GM19324 (cell line): ENCODE measurements around the gene HIF3A.
"Not testable (repeated sequence)": the region's sequence is repeated elsewhere in the genome, so short reads cannot be mapped to it uniquely, and the experiment has no call there.

Experiments used
- ATAC-seq: cut with Tn5 transposase; IDR thresholded peaks from one replicate; pipeline ENCODE4 v1.9.1; 2021; ENCODE audit warnings: mild to moderate bottlenecking, moderate library complexity; ENCODE audit not compliant: unreplicated experiment, low FRiP score

The HIF3A gene

DNA sequence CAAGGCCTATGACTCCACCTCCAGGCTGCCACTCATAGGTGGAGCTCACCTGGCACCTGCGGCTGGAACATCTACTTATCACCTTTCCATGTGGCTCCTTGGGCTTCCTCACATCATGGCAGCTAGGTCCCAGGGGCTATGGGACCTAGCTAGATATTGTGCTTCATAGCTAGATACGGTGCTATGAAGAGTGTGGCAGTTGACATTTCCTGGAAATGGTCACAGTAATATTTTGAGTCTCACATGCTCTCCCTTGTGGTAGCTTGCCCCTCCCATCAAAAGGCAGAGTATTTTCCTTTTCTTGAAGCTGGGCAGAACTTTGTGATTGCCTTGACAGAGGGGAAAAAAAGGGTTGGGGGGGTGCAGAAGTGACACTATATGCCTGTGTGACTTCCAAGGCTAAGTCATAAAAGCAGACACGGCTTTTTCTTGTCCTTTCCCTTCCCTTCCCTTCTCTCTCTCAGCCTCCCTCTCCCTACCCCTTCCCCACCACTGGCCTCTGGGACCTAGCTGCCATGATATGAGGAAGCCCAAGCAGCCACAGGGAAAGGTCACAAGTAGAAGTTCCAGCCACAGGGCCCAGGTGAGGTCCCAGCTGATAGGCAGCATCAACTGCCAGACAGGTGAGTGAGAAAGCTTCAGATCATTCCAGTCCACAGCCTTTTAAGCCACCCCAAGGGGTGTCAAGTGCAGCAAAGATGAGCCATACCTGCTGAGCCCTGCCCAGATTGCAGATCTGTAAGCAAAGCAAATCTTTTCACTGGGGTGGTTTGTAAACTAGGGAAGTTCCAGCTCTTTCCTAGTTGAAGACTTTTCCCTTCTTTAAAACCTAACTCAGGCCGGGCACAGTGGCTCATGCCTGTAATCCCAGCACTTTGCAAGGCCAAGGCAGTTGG, 6.9 kb upstream of the HIF3A start:
- no peak for ATAC-seq

- no peak for ATAC-seq
These were observed 5.0 kb upstream of the HIF3A start for GRCh38 chr19:46291829-46292228.

DNA sequence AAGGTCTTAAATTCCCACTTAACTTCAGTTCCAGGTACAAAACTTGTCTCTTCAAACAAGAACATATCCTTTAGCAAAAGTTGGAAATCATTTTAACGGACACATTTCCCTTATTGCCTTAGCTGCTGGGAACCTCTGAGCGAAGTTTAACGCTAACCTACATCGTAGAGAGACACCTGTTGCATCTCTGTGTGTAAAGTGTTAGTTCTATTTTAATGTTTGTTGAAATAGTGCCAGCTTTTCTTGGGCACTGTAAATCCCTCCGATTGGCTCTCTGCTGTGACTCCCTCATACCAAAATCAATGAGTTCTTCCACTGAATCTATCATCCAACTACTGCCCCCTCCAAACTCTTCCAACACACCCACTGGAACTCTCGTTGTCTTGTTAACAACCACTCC, 2.3 kb upstream of the HIF3A start:
- no peak for ATAC-seq

DNA sequence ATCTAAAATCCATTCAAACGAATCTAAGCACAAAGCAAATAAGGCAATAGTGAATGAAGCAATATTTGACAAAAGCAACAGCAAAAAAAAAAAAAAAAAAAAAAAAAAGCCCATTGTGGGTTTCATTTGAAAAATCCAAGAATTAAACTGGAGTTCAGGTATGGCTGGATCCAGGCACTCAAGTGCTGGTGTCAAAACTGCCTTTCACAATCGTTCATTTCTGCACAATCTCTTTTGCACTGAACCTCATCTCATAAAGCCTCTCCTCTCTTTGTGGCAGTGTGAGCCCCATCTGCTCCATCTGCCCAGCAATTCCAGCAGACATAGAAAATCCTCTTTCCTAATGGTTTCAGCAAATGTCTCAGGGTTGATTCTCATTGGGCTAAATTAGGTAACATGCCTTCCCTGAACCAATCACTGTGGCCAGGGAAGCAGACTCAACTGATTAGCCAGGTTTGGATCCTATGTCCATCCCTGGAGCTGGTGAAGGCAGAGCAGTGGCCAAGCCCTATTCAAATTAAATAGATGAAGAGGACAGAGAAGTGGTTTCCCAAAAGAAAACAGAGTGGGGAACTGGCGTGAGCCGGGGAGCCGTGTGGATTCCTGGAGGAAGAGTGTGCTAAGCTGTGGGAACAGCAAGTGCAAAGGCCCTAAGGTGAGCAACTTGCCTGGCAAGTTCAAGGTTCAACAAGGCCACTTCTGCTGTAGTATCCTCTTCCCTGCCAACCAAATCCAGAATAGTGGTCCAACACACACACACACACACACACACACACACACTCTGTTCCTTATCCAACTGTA, 1.2 kb upstream of the HIF3A start:
- no peak for ATAC-seq

- no peak for ATAC-seq
These were observed 701 bp upstream of the HIF3A start for GRCh38 chr19:46296202-46296480.

- no peak for ATAC-seq
These were observed 1.0 kb downstream of the HIF3A start for GRCh38 chr19:46297700-46298478.

DNA sequence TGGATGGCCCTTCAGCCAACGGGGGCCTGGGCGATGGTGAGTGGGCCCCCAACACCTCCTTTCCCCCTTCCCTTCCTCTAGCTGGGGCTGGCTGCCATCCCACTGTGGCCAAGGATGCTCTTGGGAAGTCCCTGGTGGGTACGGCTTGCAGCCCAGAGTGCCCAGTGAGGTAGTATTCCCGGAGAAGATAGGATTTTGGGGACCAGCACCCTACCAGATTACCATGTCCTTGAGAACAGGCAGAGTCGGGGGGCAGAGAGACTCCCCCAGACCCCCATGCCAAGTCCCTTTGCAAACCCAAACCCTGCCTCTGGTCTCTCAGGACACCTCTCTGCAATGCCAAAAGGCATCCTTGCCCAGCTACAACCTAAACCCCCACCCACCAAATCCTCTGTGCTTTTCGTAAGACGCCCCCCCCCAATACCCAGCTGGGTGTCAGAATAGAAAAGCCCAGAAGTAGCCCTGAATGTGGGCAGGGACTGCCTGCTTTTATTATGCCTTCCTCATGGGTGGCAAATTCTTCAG, 1.7 kb downstream of the HIF3A start:
- ATAC-seq = no peak

DNA sequence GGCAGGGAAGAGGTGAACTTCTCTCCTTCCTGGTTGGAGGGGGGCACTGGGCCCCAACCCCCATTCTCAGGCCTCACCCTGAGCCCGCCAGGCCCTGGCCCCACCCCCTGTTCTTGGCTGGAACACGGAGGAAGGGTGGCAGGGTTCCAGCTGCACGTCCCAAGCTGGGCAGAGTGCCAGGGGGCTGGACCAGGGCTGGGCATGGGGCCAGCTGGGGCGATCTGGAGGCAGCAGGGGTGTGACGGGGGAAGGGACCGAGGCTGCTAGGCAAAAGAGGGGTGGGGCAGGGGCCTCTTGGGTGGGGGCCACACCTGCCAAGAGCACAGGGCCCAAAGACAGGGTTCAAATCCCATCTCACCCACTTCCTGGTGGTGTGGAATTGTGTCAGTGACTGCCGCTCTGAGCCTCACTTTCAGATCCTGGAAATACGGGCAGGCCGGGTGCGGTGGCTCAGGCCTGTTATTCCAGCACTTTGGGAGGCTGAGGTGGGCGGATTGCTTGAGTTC, 2.2 kb downstream of the HIF3A start:
- no peak for ATAC-seq

DNA sequence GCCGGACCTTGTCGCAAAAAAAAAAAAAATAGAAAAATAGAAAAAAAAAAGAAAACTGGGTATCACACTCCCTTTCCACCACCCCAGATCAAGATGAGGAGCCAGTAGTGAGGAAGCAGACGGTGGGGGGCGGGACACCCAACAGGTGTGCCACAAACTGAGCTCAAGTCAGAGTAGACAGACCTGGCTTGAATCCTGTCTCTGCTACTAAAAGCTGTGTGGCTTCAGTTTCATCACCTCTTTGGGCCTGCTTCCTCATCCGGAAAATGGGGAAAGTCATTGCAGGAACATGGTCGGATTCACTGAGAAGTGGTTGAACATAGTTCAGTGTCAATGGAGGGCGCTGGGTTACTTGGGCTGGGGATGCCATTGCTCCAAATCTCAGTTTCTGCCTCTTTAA, 2.9 kb downstream of the HIF3A start:
- no peak for ATAC-seq

- no peak for ATAC-seq
These were observed 6.5 kb downstream of the HIF3A start for GRCh38 chr19:46303322-46303690.

DNA sequence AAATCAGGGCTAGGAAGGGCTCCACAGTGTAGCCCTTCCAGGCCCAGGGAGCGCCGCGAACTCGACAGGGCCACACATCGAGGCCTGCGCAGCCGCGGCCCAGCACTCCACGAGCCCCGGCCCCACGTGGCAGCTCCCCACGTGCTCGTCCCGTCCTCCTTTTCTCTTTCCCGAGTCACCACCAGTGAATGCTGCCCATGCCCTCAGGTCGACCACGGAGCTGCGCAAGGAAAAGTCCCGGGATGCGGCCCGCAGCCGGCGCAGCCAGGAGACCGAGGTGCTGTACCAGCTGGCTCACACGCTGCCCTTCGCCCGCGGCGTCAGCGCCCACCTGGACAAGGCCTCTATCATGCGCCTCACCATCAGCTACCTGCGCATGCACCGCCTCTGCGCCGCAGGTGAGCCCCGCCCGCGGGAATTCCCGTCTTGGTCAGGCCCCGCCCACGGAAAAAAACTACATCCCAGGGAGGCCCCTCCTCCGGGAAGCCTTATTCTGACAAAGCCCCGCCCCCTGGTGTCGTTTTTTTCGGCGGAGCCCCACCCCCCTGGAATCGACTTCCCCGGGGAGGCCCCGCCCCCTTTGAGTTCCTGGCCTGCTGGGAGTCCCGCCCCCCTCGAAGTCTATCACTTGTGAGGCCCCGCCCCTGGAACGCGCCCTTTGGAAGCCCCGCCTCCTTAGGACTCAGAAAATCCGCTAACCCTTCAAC, 7.0 kb downstream of the HIF3A start:
- ATAC-seq = no peak

DNA sequence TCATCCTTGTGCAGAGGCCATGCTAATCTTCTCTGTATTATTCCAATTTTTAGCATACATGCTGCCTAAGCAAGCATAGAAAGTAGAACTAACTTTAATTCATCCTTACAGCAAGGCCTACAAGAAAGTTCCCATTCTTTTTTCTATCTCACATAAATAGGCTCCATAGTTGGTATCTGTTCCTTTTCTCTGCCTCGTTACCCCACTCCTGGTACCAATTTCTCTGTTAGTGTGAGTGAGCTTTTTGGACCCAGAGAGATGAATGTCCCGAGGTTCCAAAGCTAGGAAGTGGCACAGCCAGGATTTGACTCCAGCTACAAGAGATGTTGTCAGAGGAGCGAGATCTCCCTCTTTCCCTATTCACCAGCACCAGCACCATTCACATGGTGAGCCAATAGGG, 9.7 kb downstream of the HIF3A start:
- no peak for ATAC-seq

DNA sequence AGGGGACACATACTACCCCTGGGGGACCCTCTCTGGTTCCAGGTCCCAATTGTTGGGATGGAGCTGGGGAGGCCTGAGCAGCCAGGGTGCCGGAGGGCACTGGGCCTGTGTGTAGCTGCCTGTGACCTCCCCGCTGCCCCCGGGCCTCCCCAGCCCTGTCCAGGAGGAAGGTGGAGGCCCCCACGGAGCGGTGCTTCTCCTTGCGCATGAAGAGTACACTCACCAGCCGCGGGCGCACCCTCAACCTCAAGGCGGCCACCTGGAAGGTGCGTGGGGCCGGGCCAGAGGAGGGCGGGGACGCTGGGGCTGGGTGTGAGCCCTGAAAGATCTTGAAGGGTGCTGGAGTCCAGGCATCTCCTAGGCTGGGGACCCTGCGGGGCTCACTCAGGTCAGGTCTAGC, 11.7 kb downstream of the HIF3A start:
- ATAC-seq = no peak

- ATAC-seq = no peak
These were observed 12.2 kb downstream of the HIF3A start for GRCh38 chr19:46309056-46309455.

DNA sequence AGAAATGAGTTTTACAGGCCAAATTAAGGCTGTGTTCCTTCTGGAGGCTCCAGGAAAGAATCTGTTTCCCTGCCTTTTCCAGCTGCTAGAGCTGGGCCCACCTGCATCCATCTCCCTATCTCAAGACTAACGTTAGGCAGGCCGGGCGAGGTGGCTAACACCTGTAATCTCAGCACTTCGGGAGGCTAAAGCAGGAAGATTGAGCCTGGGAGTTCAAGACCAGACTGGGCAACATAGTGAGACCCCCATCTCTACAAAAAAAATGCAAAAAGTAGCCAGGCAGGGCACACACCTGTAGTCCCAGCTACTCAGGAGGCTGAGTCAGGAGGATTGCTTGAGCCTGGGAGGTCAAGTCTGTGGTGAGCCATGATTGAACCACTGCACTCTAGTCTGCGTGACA, 14.6 kb downstream of the HIF3A start:
- ATAC-seq = no peak

DNA sequence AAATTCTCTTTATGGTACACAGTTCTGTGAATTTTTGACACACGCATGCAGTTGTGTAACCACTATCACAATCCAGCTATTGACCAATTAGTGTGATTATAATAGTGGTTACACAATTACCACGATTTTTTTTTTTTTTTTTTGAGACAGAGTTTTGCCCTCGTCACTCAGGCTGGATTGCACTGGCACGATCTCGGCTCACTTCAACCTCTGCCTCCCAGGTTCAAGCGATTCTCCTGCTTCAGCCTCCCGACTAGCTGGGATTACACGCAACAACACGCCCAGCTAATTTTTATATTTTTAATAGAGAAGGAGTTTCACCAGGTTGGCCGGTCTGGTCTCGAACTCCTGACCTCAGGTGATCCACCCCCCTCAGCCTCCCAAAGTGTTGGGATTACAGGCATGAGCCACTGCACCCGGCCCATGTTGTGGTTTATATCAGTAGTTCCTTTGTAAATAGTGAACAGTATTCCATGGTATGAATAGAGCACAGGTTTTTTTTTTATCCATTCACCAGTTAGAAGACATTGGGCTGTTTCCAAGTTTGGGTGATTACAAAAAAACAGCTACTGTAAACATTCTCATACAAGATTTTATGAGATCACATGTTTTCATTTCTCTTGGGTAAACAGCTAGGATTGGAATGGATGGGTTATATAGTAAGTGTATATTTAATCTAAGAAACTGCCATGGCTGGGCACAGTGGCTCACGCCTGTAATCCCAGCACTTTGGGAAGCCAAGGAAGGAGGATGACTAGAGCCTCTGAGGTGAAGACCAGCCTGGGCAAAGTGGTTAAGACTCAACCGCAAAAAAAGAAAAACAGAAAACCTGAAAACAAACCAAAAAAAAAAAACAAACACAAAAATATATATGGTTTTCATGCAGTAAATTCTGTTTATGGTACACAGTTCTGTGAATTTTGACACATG, 17.0 kb downstream of the HIF3A start:
- not testable (repeated sequence) for ATAC-seq

DNA sequence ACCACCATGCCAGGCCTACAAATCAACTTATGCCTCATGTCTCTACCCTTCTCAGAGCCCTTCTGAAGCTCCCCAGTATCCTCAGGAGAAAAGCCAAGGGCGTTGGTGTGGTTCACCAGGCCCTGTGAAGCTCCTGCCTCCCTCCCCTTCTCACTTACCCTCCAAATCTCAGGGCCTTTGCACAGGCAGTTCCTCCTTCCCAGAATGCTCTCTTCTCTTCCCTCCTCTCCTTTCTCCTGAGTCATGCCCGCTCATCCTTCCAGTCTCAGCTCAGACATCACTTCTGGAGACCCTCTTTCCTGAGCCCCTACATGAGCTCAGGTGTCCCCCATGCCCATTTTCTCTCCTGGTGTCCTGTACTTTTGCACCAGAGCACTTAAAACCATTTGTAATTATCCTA, 20.5 kb downstream of the HIF3A start:
- no peak for ATAC-seq

DNA sequence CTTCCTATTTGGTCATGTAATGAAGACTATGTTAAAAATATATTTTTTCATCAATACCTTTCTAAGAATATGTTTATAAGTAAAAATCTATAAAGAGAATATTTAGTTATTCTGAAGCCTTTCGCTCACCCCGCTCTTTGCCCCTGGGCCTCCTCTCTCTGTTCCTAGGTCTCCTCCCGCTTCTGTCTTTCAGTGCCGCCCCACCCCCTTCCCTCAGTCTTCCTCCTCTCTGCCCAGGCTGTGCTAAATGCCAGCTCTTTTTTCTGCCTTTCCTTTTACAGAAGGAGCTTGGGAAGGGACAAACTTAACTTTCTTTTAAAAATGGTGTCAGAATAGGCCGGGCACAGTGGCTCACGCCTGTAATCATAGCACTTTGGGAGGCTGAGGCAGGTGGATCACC, 22.8 kb downstream of the HIF3A start:
- ATAC-seq = no peak

GRCh38 chr19:46320559-46320958, 23.7 kb downstream of the HIF3A start:
- no peak for ATAC-seq
